ENCODE measurements around the gene KMT2B.

Gene KMT2B

DNA sequence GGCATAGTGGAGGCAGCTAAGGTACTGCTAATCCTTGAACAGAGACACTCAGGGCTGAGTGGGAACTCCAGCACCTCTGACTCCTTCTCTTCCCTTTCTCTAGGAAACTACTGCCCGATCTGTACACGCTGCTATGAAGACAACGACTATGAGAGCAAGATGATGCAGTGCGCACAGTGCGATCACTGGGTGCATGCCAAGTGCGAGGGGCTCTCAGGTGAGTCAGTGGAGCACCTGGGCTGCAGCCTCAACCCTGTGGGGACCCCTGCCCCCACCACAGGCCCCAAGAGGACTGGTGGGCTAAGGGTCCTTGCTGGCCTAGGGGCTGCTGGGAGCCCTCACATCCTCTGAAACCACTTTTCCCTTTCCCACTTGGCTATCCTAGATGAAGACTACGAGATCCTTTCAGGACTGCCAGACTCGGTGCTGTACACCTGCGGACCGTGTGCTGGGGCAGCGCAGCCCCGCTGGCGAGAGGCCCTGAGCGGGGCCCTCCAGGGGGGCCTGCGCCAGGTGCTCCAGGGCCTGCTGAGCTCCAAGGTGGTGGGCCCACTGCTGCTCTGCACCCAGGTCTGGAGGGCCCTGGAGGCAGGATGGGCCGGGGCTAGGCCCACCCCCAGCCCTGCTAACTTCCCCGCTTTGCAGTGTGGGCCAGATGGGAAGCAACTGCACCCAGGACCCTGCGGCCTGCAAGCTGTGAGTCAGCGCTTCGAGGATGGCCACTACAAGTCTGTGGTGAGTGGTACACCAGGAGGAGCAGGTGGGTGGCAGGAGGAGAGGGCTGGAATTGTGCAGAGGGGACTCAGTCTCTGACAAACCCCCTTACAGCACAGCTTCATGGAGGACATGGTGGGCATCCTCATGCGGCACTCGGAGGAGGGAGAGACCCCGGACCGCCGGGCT lies 9.5 kb downstream of the KMT2B start:
- H3K4me1 ChIP-seq (ENCODE audit: control insufficient read depth, insufficient read depth, low read length): no peaks in the 10 kb centered on the region
- peak overlapping the region; percentile 31; the same call in 1 of the 2 replicates for H3K27ac ChIP-seq (ENCODE audit: extremely low read depth, low read depth, low read length)
- CTCF ChIA-PET: interaction anchor here (0.9 to 1.9 kb wide), 4 partner anchors 9 to 217 kb away, joined by 3 to 7 read pairs (median 4); no protein-coding TSS in a partner anchor
- H3K36me3 ChIP-seq (ENCODE audit: control insufficient read depth in 2 of 2, insufficient read depth in 1 of 2, low read length in 2 of 2): peaks cover 100% of the 10 kb centered on the region in 2 experiments
- POLR2A ChIA-PET: interaction anchor here (0.6 to 13.6 kb wide), 7 partner anchors 9 to 83 kb away, joined by 3 to 204 read pairs (median 5); partner anchors contain the start of genes LIN37, PSENEN and U2AF1L4
- no peak for TF ChIP-seq ZNF501 (tag by site-specific recombination; IDR thresholded peaks at IDR 0.05)
- H3K9me3 ChIP-seq (ENCODE audit: control insufficient read depth, insufficient read depth, low read depth, low read length): no peaks in the 10 kb centered on the region
- no peak overlapping the region for H3K4me3 ChIP-seq (ENCODE audit: low read depth, low read length)

DNA sequence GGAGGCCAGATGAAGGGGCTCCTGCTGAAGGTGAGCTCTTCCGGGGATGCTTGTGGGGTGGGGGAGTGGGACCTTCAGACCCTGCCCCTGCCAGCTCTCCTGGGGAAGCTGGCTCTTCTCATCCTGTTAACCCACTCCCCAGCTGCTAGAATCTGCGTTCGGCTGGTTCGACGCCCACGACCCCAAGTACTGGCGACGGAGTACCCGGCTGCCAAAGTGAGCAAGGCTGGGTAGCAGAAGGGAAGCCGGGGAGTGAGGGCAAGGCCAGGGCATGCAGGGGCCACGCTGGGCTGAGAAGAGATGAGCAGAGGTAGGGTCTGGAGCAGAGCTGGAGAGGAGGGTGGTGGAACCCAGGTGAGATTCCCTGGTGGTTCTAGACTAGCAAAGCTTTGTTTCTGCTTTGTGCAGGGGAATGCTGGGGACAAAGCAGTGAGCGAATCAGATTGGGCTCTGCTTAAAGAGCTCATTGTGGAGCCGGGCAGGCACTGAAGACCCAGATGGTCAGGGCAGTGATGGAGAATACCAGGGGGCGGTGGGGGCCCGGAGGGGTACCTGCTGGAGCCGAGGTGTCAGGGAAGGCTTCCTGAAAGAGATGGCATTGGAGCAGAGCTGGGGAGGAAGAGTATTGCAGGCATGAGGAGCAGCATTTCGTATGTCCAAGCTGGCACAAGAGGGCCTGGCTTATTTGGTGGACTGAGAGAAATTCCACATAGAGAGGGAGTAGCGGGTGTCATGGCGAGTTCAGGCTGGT lies 10.3 kb downstream of the KMT2B start:
- POLR2A ChIA-PET: interaction anchor here (0.6 to 13.6 kb wide), 7 partner anchors 9 to 84 kb away, joined by 3 to 204 read pairs (median 5); partner anchors contain the start of genes LIN37, PSENEN and U2AF1L4

DNA sequence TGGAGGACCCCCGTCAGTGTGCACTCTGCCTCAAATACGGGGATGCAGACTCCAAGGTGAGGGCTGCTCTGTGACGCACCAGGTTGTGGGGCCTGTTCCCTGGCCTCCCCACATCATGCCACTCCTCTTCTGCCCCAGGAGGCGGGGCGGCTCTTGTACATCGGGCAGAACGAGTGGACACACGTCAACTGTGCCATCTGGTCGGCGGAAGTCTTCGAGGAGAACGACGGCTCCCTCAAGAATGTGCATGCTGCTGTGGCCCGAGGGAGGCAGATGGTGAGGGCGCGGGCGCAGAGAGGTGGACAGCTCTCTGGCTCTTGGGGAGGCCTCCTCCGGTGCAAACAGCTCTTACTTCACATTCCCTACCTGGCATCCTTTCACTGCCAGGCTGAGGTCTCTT lies 11.2 kb downstream of the KMT2B start:
- H3K27ac ChIP-seq (ENCODE audit: extremely low read depth, low read depth, low read length): no peak overlapping the region
- H3K9me3 ChIP-seq (ENCODE audit: control insufficient read depth, insufficient read depth, low read depth, low read length): no peaks in the 10 kb centered on the region
- ChIA-PET CTCF (interaction anchor here (0.6 kb wide), 1 partner anchor 39 kb away, joined by 4 read pairs; no protein-coding TSS in a partner anchor), POLR2A (interaction anchor here (1.0 to 13.6 kb wide), 3 partner anchors 9 to 85 kb away, joined by 3 to 204 read pairs (median 7); no protein-coding TSS in a partner anchor)
- no peak for TF ChIP-seq ZNF626 (tag by site-specific recombination; IDR thresholded peaks at IDR 0.05)
- TF ChIP-seq, protein P1, sequence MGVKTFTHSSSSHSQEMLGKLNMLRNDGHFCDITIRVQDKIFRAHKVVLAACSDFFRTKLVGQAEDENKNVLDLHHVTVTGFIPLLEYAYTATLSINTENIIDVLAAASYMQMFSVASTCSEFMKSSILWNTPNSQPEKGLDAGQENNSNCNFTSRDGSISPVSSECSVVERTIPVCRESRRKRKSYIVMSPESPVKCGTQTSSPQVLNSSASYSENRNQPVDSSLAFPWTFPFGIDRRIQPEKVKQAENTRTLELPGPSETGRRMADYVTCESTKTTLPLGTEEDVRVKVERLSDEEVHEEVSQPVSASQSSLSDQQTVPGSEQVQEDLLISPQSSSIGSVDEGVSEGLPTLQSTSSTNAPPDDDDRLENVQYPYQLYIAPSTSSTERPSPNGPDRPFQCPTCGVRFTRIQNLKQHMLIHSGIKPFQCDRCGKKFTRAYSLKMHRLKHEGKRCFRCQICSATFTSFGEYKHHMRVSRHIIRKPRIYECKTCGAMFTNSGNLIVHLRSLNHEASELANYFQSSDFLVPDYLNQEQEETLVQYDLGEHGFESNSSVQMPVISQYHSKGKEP (tag by site-specific recombination; IDR thresholded peaks at IDR 0.05): no peak
- TF ChIP-seq ZNF747 (tag by site-specific recombination; IDR thresholded peaks at IDR 0.05): no peak
- no peak; the same call in 1 of the 2 replicates for TF ChIP-seq PRDM1 (tag by site-specific recombination; IDR thresholded peaks at IDR 0.05)
- TF ChIP-seq ZNF146 (tag by site-specific recombination; IDR thresholded peaks at IDR 0.05): no peak
- TF ChIP-seq, protein P2, sequence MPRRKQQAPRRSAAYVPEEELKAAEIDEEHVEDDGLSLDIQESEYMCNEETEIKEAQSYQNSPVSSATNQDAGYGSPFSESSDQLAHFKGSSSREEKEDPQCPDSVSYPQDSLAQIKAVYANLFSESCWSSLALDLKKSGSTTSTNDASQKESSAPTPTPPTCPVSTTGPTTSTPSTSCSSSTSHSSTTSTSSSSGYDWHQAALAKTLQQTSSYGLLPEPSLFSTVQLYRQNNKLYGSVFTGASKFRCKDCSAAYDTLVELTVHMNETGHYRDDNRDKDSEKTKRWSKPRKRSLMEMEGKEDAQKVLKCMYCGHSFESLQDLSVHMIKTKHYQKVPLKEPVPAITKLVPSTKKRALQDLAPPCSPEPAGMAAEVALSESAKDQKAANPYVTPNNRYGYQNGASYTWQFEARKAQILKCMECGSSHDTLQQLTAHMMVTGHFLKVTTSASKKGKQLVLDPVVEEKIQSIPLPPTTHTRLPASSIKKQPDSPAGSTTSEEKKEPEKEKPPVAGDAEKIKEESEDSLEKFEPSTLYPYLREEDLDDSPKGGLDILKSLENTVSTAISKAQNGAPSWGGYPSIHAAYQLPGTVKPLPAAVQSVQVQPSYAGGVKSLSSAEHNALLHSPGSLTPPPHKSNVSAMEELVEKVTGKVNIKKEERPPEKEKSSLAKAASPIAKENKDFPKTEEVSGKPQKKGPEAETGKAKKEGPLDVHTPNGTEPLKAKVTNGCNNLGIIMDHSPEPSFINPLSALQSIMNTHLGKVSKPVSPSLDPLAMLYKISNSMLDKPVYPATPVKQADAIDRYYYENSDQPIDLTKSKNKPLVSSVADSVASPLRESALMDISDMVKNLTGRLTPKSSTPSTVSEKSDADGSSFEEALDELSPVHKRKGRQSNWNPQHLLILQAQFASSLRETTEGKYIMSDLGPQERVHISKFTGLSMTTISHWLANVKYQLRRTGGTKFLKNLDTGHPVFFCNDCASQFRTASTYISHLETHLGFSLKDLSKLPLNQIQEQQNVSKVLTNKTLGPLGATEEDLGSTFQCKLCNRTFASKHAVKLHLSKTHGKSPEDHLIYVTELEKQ (tag by site-specific recombination; IDR thresholded peaks at IDR 0.05; ENCODE audit: borderline replicate concordance): no peak
- no peaks in the 10 kb centered on the region for H3K4me1 ChIP-seq (ENCODE audit: control insufficient read depth, insufficient read depth, low read length)
- H3K36me3 ChIP-seq (ENCODE audit: control insufficient read depth in 2 of 2, insufficient read depth in 1 of 2, low read length in 2 of 2): peaks cover 97 to 98% of the 10 kb centered on the region in 2 experiments
- H3K4me3 ChIP-seq (ENCODE audit: low read depth, low read length): no peak overlapping the region

More for the DNA sequence above, 10.3 kb downstream of the KMT2B start:
- TF ChIP-seq SP3 (tag by site-specific recombination; IDR thresholded peaks at IDR 0.05) (no peak), ZNF341 (tag by site-specific recombination; IDR thresholded peaks at IDR 0.05; ENCODE audit: low read depth) (peak; percentile 83)
- no peaks in the 10 kb centered on the region for H3K4me1 ChIP-seq (ENCODE audit: control insufficient read depth, insufficient read depth, low read length)
- CTCF ChIA-PET: interaction anchor here (0.9 to 1.9 kb wide), 4 partner anchors 9 to 218 kb away, joined by 3 to 7 read pairs (median 4); no protein-coding TSS in a partner anchor
- no peaks in the 10 kb centered on the region for H3K9me3 ChIP-seq (ENCODE audit: control insufficient read depth, insufficient read depth, low read depth, low read length)
- H3K27ac ChIP-seq (ENCODE audit: extremely low read depth, low read depth, low read length): no peak overlapping the region
- H3K36me3 ChIP-seq (ENCODE audit: control insufficient read depth in 2 of 2, insufficient read depth in 1 of 2, low read length in 2 of 2): peaks cover 97 to 98% of the 10 kb centered on the region in 2 experiments
- H3K4me3 ChIP-seq (ENCODE audit: low read depth, low read length): no peak overlapping the region
